Measurements from ENCODE around the gene PCYT1A. TPM values are rescaled to one million over a fixed set of nuclear protein-coding genes. Genes with fewer than 3 reads are reported as not detected.
"Not testable (repeated sequence)": the region's sequence is repeated elsewhere in the genome, so short reads cannot be mapped to it uniquely, and the experiment has no call there.

PCYT1A gene
- polyA plus RNA-seq, 10 donors = 34.8 to 51.5 (median 38.2) TPM

DNA sequence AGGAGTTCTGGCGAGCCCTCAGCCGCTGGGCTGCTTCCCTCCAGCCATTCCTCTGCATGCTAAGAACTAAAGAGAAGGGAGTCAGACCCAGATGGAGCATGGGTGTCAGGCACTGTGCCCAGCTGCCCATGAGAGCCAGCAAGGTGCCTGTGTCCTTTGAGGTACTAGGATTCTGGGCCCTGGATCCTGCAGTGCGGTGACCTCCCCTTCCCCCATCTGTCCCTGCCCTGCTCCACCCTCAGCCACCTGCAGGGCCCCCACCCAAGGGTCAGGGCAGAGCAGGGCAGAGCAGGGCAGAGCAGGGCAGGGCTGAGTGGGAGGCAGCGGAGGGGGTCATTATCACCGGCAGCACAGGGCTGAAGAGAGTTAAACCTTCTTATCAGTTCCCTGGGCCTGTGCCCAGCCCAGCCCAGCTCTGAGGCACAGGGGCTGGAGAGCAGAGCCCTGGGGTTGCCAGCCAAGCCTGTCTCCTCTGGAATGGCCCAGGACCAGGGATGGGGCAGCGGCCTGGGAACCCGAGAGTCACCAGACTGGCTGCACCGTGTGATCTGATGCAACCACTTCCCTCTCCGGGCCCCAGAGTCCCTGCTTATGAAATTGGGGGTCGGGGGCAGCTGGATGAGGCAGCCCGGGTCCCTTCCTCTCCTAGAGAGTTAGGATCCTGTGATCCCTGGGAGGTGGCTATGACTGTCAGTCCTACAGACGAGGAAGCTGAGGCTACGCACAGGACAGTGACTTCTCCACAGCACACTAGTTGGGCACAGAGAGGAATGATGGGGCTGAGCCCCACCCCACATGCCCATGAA, 93.6 kb downstream of the PCYT1A start:
- no peak for DNase-seq

DNA sequence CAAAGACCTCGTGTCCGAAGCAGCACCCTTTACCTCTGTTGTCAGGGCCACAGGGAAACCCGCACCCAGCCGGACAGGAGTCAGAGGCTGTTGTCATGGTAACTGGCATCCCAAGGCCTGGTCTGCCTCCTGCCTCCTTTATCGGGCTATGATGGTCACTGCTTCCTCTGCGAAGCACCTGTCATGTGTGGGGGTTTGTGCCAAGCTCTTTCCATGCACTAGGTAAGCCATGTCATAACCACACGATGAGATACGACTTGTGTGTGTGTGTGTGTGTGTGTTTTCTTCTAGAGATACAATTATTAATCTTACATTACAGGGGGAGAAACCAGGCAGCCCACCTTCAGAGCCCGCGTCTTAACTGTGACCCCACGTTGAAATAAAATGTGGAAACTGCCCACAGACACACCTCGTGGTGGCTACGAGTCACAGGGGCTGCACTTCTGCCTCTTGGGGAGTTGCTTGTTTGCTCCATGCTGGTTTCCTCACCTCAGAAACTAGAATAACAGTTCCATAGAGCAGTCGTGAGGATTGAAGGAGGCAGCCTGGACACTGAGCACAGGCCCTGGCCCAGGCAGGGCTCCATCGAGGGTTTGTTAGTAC, 94.3 kb downstream of the PCYT1A start:
- DNase-seq = no peak

DNA sequence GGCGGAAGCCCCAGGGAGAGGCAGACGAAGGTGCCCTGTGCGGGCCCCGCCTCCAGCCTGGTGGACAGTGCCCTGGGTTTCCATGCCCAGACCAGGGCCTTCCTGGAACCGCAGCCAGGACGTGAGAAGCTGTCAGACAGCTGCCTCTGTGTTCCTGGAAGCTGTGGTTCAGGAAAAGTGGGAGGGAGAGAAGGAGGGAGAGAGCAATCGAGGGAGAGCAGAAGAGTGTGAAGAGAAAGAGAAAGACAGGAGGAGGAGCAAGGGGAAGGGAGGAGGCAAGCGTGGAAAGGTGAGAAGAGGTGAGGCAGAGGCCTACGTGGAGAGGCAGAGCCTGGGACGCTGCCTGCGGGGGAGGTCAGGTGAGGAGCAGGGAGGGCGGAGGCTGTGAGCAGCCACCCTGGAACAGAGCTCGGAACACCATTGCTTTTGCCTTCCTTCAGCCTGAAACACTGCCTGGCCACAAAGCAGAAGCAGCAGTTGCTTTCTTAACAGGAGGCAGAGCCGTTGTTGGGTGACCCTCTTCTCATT, 94.9 kb downstream of the PCYT1A start:
- peak in 1 of 3 donors; percentile 52 for DNase-seq

DNA sequence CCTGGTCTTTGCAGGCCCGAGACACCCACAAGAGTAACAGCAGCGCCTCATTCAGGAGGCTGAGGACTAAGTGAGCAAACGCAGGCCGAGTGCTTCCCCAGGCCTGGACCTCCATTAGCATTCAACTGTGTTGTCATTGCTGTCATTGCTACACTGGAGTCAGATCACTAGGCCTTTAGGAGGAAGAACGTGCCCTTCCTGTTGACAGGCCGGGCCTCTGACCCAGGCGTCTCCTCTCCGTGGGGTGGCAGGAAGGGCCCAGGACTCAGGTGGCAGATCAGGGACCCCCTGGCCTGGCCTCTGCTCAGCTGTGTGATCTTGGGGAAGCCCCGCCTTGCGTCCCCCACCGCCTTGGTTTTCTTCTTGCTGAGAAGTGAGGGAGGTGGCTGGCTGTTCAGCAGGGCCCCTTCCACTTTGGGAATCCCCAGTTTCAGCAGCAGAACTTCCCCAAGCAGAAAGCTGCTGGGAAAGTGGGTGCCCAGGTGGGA, 95.4 kb downstream of the PCYT1A start:
- no peak for DNase-seq

DNA sequence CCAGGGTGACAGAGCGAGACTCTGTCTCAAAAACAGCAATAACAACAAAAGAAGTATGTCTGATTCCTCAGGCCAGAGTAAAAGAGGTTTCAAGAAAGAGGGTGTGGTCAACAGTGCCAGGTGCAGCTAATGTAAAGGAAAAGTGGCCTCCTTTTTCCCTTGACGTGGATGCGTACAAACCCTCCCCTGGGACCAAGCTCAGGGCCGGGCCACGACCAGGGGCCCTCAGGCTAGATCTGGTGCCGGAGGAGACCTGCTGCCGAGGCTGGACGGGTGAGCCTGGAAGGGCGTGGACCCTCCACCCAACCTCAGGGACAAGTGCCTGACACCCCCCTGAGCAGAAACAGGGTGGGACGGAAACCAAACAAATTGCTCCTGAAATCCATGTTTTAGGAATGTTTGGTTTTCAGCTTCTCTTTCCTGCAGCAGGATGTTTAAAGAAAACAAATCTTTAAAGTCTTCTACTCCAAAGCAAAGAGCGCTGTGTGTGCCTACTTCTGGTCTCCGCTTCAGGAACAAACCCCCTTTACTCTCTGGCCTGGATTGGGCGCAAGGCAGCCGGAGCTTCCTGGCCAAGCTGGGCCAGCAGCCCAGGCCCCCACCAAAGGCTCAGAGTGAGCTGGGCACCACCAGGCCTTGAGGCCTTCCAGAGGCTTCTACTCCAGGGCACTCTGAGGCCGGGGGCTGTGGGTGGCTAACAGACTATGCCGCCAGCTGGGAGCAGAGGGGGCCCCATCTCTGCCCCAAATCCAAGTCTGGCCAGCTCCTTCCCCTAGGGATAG, 97.8 kb downstream of the PCYT1A start:
- no peak for DNase-seq

DNA sequence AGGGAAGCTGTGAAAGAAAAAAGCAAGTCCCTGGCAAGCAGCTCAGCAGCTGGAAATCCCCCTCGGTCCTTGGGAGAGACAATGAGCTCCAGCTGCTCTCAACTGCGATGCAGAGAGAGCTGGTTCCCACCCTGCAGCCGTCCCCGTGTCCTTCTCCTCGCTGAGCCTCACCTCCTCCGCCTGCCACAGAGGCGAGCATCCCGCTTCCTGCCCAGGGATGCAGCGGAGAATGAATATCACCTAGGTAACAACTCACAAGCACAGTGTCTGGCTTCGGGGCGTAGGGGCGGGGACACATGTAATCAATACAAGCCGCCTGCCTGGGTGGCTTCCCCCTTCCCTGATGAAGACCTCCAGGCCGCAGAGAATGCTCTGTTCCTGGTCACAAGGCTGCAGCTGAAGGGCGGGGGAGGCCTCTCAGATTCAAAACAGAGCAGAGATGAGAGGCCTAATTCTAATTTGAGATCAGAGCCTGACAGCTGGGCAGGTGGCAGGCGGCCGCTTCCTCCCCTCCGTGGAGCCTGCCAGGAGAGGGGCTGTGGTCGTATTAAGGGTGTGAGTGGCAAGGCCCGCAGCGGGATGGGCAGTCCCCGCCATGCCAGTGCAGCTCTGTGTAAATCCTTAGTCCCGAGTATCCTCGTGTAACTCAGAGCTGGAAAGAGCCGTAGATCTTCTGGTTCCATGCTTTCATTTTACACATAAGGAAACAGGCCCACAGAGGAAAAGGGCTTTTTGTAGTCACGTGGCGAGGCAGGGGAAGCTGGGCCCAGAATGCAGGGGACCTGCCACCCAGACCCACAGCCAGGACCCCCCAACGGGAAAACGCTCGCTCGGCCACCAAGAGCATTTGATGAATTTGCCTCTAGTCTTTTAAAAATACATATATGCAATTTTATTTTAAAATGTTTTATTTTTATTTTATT, 100.6 kb downstream of the PCYT1A start:
- DNase-seq = peak; percentile 75 to 93 (median 77)

DNA sequence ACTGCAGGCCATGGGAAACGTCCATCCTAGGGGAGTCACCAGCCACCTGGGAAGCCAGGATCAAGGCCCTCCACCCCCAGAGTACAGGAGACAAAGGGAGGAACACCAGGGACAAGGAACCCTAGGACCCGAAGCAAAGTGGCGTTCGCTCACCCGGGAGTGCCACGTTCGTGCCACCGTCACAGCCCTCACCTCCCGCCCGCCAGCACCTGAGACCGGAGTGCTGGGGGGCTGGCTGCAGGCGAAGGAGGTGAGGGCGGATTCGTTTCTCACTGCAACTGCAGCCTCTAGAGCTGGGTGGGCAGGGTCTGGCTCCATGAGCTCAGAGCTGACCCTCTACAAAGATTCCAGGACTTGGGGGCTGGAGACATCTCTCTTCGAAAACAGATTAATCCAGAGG, 102.6 kb downstream of the PCYT1A start:
- DNase-seq = no peak

DNA sequence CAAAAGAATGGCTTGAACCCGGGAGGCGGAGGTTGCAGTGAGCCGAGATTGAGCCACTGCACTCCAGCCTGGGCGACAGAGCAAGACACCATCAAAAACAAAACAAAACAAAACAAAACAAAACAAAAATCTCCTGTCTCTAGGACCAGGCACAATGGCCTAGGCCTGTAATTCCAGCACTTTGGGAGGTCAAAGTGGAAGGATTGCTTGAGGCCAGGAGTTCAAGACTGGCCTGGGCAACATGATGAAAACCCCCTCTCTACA, 103.4 kb downstream of the PCYT1A start:
- not testable (repeated sequence) for DNase-seq

DNA sequence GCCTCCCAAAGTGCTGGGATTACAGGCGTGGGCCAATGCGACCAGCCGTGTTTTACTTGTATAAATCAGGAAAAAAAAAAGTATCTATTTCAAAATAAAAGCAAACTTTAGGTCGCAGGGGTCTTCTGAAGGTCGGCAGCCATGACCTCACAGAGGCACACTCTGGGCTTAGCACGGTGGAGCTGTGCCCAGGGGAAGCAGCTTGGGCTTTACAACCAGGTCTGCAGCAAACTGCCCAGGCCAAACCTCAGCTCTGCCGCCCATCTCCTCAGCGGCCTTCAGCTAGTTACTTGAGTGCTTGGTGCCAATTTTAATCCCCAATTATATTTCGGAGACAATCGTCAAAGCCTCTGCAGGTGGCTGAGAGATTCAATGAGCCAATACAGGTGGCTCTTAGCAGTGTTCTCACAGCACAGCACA, 106.4 kb downstream of the PCYT1A start:
- DNase-seq = no peak

DNA sequence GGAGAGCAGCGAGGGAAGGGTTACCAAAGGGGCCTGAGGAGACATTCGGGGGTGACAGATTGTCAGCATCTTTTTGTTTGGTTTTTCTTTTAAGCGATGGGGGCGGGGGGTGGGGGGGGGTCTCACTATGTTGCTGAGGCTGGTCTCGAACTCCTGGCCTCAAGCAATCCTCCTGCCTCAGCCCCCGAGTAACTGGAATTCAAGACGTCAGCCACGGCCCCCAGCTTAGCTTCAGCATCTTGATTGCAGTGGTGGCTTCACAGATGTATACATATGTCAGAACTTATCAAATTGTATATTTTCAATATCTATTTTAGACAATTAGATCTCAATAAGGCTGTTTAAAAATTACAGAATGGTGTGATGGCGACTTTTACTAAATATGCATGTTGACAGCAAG, 107.2 kb downstream of the PCYT1A start:
- no peak for DNase-seq

Other genes with a start within 250 kb of the PCYT1A start
- 10 to 100 TPM; 27.5 to 76.7 (median 36.7) TPM for gene TFRC, start 205.6 kb downstream of the PCYT1A start, polyA plus RNA-seq (ENCODE audit: insufficient read length in 10 of 10)
- gene ZDHHC19, start 76.3 kb downstream of the PCYT1A start, polyA plus RNA-seq (ENCODE audit: insufficient read length in 10 of 10) = under 1 TPM in 4 of 10 donors, not detected in 6; 0.08 to 0.78 (median 0.38) TPM
- 1 to 10 TPM; 5.1 to 9.5 (median 7.1) TPM for gene SLC51A, start 71.2 kb downstream of the PCYT1A start, polyA plus RNA-seq (ENCODE audit: insufficient read length in 10 of 10)
- 10 to 100 TPM in 4 of 10 donors, 1 to 10 TPM in 6; 6.9 to 15.8 (median 9.5) TPM for gene DYNLT2B, start 30.5 kb upstream of the PCYT1A start, polyA plus RNA-seq (ENCODE audit: insufficient read length in 10 of 10)
- under 1 TPM in 8 of 10 donors, not detected in 2; 0.09 to 0.45 (median 0.18) TPM for gene TM4SF19, start 50.7 kb upstream of the PCYT1A start, polyA plus RNA-seq (ENCODE audit: insufficient read length in 10 of 10)
- gene UBXN7, start 144.7 kb upstream of the PCYT1A start, polyA plus RNA-seq (ENCODE audit: insufficient read length in 10 of 10) = 10 to 100 TPM; 13.4 to 24.3 (median 19.5) TPM
- gene RNF168, start 216.0 kb upstream of the PCYT1A start, polyA plus RNA-seq (ENCODE audit: insufficient read length in 10 of 10) = 10 to 100 TPM in 5 of 10 donors, 1 to 10 TPM in 5; 7.1 to 11.9 (median 10.0) TPM
- 1 to 10 TPM; 1.2 to 6.4 (median 1.9) TPM for gene SMCO1, start 227.6 kb upstream of the PCYT1A start, polyA plus RNA-seq (ENCODE audit: insufficient read length in 10 of 10)

Measured in muscle of back (tissue), 11 donors.